HepG2 (cell line): ENCODE results near the gene FBF1. TPM values are rescaled to one million over a fixed set of nuclear protein-coding genes. Genes with fewer than 3 reads are reported as not detected.
A peak's percentile ranks its signal among the peaks of the same experiment; 100 is the strongest.

Experiments used
- LCORL ChIP-seq, 2 experiments: fragments of 450-650 bp in 1 of 2; sonication (generic) in 1 of 2; formaldehyde crosslinking in 1 of 2; IDR thresholded peaks; 2 replicates each; pipeline versions ENCODE4 v1.5.0 to v1.6.1; 2017 to 2020; ENCODE audit warnings: antibody characterized with exemption in 1 of 2, missing genetic modification reagents in 1 of 2
- MTA1 ChIP-seq: sonication (generic); formaldehyde crosslinking; IDR thresholded peaks from 2 replicates; pipeline ENCODE4 v1.4.0; 2020; ENCODE audit warnings: missing genetic modification reagents, mild to moderate bottlenecking, borderline replicate concordance
- ZC3H13 ChIP-seq: sonication (generic); formaldehyde crosslinking; IDR thresholded peaks from 2 replicates; pipeline ENCODE4 v1.8.1; 2023; ENCODE audit warnings: mild to moderate bottlenecking, missing genetic modification reagents, moderate library complexity
- ZNF572 ChIP-seq: sonication (generic); formaldehyde crosslinking; IDR thresholded peaks from 2 replicates; pipeline ENCODE4 v1.5.1; 2020; ENCODE audit warnings: mild to moderate bottlenecking, missing genetic modification reagents
- polyA plus RNA-seq, 8 experiments: library from polyadenylated mRNA; depleted of rRNA in 3 of 8; stranded (reverse) in 7 of 8; unstranded in 1 of 8; fragments of >200 nt; fragmentation: Illumina TruSeq in 4 of 8; extraction: Trizol in 4 of 8; gene quantifications; 2 replicates each; pipeline versions ENCODE4 v1.2.1 to v1.2.3, GENCODE V29; 2011 to 2016; ENCODE audit warnings: low read depth in 4 of 8, missing spikeins in 1 of 8, mixed read lengths in 1 of 8; ENCODE audit not compliant: insufficient read depth in 1 of 8
- total RNA-seq, 5 experiments: library from RNA; depleted of rRNA; stranded (reverse); fragments of >200 nt; fragmentation: Illumina TruSeq; extraction: Trizol; gene quantifications; 2 replicates each; pipeline ENCODE4 v1.2.3, GENCODE V29; 2016; ENCODE audit warnings: low read depth in 1 of 5
- TF ChIP-seq, protein P1 (sequence below): sonication (generic); formaldehyde crosslinking; IDR thresholded peaks from 2 replicates; pipeline ENCODE4 v1.5.0; 2020; ENCODE audit warnings: missing genetic modification reagents, mild to moderate bottlenecking, borderline replicate concordance
- TF ChIP-seq, protein P2 (sequence below): sonication (generic); formaldehyde crosslinking; IDR thresholded peaks from 2 replicates; pipeline ENCODE4 v1.4.0; 2020; ENCODE audit warnings: missing genetic modification reagents, borderline replicate concordance
- TF ChIP-seq, protein P3 (sequence below): sonication (generic); formaldehyde crosslinking; IDR thresholded peaks from 2 replicates; pipeline ENCODE4 v1.8.0; 2022; ENCODE audit warnings: mild to moderate bottlenecking, missing genetic modification reagents, moderate library complexity

The FBF1 gene
- total and polyA plus RNA-seq, 2 of the 13 experiments (the other 11 are each of a cell fraction or from before 2014, with no cell fraction given), result 2.4 to 8.1 TPM

DNA sequence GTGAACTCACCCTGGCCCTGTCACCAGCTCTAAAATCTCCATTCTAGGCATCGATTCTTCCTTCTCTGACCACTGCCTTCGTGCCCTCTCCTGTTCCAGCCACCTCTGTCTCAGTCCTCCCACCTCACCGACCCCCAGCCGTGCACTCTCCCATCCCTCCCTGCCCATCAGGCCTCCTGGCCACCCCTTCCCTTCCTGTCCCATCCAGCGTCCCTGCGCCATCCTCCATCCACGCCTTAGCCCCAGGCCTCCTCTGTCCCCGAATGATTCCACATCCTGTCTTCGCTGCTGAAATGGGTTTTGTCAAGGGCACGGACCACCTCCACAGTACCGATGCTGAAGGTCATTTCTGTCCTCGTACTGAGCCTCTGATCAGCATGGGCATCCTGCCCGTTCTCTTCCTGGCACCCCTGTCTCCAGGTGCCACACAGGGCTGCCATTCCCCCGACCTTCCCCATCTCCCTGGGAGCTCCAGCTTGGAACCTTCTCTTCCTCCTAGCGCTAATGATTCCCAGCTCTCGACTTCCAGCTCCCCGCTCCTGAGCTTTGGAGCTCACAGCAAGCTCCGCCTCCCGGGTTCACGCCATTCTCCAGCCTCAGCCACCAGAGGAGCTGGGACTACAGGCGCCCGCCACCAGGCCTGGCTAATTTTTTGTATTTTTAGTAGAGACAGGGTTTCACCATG, 46.7 kb downstream of the FBF1 start (continued):
- TF ChIP-seq, protein P1, sequence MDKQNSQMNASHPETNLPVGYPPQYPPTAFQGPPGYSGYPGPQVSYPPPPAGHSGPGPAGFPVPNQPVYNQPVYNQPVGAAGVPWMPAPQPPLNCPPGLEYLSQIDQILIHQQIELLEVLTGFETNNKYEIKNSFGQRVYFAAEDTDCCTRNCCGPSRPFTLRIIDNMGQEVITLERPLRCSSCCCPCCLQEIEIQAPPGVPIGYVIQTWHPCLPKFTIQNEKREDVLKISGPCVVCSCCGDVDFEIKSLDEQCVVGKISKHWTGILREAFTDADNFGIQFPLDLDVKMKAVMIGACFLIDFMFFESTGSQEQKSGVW (CRISPR knock-in tag), result no peak
- TF ChIP-seq ZNF572 (CRISPR knock-in tag) (0 out of 2 replicates have a peak, but pooled peaks have one; percentile 58), MTA1 (CRISPR knock-in tag) (0 out of 2 replicates have a peak, but pooled peaks have one; percentile 33), ZC3H13 (CRISPR knock-in tag) (peak; percentile 71), LCORL (IDR thresholded peaks at IDR 0.05) (no peak), LCORL (CRISPR knock-in tag; IDR thresholded peaks at IDR 0.05) (no peak)
- TF ChIP-seq, protein P2, sequence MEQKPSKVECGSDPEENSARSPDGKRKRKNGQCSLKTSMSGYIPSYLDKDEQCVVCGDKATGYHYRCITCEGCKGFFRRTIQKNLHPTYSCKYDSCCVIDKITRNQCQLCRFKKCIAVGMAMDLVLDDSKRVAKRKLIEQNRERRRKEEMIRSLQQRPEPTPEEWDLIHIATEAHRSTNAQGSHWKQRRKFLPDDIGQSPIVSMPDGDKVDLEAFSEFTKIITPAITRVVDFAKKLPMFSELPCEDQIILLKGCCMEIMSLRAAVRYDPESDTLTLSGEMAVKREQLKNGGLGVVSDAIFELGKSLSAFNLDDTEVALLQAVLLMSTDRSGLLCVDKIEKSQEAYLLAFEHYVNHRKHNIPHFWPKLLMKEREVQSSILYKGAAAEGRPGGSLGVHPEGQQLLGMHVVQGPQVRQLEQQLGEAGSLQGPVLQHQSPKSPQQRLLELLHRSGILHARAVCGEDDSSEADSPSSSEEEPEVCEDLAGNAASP, result no peak
- TF ChIP-seq, protein P3, sequence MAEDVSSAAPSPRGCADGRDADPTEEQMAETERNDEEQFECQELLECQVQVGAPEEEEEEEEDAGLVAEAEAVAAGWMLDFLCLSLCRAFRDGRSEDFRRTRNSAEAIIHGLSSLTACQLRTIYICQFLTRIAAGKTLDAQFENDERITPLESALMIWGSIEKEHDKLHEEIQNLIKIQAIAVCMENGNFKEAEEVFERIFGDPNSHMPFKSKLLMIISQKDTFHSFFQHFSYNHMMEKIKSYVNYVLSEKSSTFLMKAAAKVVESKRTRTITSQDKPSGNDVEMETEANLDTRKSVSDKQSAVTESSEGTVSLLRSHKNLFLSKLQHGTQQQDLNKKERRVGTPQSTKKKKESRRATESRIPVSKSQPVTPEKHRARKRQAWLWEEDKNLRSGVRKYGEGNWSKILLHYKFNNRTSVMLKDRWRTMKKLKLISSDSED (CRISPR knock-in tag), result no peak
